Activated CD4-positive, alpha-beta T cell treated with anti-CD3 and anti-CD28 coated beads, Interleukin-2, amount 50 U/mL, for 48 hours (primary cell): ENCODE results near the gene CCDC40.

Source experiments
- DNase-seq, 2 experiments: peaks; one replicate each; pipeline ENCODE4 v3.0.0-alpha.2; 2020

CCDC40 gene

DNA sequence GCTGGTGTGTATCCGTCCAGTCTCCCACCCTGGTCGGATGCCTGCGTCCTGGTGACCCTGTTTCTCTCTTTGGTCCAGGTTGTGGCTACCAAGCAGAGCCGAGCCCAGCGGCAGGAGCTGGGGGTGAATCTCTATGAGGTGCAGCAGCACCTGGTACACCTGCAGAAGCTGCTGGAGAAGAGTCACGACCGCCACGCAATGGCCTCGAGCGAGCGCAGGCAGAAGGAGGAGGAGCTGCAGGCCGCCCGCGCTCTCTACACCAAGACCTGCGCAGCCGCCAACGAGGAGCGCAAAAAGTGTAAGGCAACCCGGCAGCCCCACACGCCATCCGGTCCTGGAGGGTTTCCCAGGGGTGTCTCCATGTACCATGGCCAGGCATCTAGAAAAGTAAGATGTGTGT, 13.5 kb downstream of the CCDC40 start:
- no peak for DNase-seq

DNA sequence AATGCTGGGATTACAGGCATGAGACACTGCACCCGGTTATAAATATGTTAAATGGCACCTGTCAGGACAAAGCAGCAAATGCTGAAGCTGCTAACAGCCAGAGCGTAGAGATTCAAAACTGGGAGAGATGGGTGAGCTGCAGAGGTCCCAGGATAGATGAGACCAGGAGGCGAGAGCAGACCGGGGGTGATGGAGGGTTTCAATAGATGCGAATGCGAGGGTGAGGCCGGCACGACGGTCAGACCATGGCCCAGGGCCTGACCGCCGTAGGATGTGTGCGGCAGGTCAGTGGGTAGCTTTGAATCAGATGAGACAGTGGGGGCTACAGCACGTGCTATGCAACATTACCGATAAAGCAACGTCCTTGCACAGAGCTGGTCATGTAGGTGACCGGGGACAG, 14.3 kb downstream of the CCDC40 start:
- DNase-seq = no peak

DNA sequence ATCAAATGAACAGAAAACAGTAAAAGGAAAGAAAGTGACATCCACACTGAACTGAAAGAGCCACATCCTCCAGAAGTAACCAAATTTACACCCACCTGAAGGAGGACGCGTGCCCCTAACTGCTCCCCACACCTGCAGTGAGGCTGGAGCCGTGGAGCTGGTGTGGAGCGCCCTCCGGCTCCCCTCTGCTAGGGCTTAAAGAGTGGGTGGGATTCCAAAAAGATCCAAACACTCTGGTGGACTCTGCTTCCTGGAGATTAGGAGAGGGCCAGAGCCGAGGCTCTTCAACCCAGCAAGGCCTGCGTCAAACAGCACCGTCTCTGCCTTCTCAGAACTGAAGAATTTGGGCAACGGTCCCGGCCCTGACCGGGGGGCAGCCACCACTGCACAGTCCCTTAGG, 15.2 kb downstream of the CCDC40 start:
- no peak for DNase-seq

DNA sequence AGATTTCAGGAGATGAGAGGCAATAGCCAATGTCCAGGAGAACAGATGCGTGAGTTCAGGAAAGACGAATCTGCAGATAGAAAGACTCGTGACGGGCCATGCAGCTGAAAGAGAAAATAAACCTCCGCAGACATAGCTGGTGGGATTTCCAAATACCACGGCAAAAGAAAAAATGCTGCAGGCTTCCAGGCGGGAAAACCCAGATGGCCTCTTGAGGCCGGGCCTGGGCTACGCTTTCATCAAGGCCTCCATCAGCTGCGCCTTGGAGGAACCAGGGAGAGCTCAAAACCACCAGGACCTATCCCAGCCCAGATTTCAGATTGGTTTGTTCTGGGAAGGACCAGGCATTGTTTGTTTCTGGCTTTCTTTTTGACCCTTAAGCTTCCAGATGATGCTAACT, 16.7 kb downstream of the CCDC40 start:
- DNase-seq = no peak

DNA sequence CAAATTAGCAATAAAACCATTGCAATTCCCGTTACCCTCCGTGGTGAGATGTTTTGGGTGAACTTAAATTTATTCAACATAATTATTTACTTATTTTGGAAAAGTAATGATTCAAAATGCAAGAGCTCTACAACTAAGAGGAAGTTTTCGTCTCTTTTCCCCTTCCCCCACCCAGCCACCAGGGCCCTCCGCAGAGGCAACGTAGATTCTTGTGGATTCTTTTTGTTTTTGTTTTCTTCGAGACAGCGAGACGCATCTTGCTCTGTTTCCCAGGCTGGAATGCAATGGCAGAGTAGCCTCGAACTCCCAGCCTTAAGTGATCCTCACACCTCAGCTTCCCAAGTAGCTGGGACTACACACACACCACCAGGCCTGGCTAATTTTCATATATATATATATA, 19.2 kb downstream of the CCDC40 start:
- no peak for DNase-seq

DNA sequence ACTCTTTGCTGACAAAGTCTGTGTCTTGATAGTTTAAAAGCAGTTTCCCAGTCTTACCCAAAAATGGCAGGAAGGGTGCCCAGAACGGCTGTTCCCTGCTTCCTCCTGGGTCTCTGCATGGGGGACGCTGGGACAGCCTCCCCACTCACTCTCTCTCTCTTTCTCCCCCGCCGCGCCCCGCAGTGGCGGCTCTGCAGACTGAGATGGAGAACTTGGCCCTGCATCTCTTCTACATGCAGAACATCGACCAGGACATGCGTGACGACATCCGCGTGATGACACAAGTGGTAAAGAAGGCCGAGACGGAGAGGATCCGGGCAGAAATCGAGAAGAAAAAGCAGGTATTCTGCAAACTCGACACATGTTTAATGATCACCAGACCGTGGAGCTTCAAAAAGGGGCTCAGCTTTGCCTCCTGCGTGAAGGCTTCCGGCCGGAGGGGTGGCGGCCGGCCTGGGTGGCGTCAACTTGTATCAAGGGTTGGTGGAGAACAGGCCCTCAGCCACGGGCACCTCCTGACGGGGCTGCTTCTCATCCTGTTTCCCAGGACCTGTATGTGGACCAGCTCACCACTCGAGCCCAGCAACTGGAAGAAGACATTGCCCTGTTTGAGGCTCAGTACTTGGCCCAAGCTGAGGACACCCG, 22.0 kb downstream of the CCDC40 start:
- no peak for DNase-seq

DNA sequence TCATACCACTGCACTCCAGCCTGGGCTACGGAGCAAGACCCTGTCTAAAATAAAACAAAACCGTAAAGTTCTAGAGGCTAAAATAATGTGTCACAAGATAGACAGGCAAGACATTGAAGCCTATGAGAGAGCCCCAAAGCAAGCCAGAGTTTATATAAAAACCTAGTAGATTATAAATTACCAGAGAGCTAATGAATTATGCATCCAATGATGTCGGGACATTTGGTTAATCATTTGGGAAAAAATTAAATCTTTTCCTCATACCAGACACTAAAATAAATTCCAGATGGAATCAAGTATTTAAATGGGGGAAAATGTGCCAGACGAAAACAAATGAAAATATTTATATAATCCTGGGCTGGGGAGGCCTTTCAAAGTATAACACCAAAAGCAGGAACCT, 24.2 kb downstream of the CCDC40 start:
- DNase-seq = no peak

DNA sequence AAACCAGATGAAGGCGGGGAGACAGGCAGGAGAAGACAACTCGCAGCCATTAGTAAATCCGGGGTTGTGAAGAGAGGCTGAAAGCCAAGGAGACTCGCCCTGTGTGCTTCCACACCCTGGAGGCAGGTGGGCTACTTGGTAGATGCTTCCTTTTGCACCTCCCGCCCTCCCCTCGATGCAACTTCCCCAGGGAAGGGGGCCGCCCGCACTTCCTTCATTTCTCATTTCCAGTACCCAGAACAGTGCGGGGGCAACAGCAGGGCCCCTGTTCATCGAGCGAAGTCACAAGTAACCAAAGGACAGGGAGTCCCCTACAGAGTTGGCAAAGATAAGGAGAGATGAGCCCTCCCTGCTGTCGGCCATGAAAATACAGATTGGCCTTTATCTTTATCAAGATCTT, 25.0 kb downstream of the CCDC40 start:
- no peak for DNase-seq

DNA sequence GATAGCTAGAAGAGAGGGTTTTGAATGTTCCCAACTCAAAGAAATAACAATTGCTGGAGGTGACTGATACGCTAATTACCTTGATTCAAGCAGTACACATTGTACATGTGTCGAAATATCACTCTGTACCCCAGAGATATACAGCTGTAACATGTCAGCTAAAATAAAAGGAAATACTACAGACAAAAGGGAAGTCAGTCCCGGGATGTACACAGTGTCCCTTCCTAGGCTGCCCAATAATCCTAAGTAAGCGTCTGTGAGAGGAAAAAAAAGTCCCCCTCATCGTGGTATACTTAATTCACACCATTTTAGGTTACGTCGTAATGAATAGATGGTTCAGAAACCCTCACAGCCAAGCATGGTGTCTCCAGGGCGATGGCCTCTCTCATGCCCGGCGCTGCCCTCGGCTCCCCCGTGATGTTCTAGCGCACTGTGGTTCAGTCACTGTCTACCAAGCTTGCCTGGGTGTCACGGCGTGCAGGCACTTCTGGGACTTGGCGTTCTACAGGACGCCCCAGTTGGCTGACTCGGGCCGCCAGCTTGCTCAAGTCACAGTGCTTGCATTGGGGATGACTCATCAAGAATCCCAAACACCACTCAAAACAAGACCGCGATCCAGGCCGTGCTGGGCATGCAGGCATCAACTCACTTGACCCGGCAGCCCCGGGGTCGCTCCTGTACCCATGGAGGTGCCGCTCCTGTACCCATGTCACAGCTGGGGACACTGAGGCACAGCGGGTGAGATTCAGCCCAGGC, 27.6 kb downstream of the CCDC40 start:
- DNase-seq = no peak

DNA sequence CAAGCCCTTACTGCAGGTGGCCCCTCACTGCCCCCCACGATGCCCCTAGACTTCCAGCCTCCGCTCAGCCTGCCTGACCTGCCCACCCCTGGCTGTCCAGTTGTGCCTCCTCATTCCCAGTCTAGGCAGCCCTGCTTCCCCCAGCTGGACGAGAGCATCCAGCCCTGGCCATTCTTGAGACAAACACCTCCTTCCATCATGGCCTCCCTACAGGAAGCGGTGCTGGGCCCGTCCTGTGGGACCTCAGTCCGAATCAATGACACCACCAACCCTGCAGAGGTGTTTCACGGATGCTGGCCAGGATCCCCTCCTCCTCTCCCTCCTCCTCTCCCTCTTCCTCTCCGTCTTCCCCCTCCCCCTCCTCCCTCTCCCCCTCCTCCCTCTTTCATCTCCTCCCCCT, 28.3 kb downstream of the CCDC40 start:
- no peak for DNase-seq

DNA sequence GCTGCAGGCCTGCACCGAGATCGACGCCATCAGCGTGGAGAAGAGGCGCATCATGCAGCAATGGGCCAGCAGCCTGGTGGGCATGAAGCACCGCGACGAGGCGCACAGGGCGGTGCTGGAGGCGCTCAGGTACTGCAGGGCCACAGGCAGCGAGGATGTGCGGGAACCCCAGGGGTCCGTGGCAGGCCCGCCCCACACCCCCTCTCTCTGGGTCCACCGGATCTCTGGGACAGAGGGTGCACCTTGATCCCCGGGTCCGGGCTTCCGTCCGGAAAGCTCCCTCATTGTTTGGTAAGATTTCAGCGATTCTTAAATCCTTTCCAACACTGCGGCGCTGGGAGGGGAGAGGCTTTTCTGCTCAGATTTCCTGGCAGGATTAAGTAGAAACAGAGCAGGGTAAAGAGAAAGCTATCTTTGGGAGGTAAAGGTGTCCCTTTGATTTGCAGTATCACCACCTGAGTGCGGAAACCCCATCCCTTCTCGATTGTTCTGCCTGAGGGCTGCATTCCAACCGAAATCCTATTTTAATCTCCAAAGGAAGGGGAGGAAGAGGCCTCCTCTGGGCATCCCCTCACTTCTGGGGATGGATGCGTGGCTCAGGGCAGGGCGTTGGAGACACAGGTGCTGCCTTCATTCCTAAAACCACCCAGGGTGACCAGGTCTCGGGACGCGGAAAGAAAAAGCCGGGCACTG, 29.2 kb downstream of the CCDC40 start:
- no peak for DNase-seq

DNA sequence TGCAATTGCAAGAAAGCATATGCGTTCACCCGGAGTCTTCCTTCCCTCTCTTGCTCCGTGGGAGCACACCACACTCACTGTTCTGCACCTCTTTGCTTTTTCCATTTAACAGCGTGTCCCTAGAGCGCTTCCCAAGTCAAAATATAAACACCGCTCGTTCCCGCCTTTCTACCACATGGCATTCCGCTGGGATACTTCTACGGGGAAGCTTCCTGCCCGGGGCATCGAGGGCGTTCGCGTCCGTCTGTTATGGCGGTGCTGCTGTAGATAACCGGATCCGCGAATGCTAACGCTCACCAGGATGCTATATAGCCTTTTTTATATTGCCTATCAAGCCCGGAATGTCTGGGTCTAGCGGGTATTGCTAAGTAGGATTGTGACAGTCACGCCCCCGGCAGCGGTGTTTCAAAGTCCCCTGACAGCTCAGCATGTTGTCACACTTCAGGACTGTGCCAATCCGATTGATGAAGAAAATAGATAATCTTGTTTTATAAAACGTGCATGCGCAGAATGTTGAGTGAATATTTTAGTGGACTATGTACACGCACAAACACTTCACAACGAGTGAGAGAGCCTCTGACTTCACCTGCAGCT, 31.0 kb downstream of the CCDC40 start:
- no peak for DNase-seq

DNA sequence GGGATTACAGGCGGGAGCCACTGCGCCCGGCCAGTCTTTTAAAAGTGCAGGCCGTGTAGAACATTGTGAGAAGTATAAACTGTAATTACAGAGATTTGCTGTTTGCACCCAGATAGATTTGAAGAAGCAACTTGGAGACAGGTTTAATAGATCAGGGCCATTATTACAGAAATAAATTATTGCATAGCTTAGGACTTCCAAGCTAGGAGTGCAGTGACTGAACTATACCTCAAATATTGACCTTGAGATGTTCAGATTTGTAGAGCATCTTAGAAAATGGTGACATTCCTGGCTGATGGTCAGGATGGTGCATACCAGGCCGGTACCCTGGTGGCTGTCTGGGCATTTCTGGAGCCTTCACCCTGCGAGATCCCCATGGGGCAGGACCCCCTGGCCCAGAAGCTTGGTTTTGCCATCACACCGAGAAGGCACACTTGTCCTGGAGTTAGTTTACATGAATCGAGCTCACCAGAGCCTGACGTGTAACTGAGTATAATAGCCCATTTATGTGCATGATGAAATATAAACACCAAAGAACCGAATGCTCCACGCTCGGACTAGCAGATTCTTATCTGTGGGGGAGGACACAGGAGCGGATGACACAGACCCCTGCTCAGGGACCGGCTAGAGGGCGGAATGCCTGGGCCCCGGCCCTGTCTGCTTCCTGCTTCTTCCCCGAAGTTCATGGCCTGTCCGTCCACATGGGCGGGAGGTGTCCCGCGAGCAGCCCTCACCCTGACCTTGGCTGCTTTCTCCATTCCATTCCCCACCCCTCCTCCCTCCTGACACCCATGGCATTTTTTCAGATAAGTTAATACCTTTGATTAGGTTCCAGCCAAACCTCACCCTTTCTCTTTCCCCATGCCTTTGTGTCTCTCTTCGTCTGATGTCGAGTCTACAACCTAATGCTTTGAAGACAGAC, 32.1 kb downstream of the CCDC40 start:
- no peak for DNase-seq

DNA sequence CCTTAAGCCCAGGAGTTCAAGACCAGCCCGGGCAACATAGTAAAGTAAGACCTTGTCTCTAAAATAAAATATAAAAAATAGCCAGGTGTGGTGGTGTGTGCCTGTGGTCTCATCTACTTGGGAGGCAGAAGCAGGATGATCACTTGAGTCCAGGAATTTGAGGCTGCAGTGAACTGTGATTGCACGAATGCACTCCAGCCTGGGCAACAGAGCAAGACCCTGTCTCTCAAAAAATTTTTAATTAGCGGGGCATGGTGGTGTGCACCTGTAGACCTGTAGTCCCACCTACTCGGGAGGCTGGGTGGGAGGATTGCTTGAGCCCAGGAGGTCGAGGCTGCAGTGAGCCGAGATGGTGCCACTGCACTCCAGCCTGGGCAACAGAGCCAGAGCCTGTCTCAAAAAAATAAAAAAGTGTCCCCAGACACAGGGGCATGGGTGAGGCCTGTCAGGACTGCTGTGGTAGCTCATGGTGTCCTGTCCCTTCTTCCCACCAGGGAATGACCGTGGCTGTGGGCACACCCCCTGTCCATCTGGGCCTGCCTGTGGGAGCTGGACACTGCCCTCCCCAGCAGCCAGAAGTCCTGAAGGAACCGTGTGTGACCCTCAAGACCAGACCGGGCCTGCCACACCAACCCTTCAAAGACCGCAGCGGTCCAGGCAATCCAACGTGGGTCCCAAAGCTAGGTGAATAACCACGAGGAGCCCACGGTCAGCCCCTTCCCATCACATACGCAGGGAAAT, 34.1 kb downstream of the CCDC40 start:
- DNase-seq = no peak

DNA sequence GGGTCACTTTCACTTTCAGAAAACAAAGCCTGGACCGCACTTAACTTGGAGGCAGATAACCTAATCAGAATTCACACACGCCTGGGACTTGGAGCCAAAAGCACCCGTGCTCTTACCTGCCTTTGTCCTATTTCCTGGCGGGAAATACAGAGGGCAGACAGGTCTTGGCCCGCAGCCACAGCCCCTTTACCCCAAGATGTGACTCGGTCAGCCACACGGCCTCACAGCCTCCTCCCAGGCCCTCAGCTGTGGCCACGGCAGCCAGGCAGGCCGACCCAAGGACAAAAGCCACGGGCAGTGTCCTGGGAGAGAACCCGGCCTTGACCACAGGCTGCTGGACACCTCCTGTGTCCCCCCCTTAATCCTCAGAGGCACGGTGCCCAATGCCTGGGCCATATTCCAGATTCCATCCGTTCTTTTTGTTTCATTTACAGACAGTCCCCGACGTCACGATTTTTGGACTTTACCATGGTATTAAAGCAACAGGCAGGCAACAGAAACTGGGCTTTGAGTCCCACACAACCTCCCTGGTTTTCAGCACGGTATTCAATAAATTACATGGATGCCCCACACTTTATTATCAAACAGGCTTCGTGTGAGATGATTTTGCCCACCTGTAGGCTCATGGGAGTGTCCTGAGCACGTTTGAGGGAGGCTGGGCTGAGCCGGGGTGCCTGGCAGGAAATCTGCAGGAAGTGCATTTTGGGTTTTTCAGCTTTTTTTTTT, 34.8 kb downstream of the CCDC40 start:
- DNase-seq = no peak

DNA sequence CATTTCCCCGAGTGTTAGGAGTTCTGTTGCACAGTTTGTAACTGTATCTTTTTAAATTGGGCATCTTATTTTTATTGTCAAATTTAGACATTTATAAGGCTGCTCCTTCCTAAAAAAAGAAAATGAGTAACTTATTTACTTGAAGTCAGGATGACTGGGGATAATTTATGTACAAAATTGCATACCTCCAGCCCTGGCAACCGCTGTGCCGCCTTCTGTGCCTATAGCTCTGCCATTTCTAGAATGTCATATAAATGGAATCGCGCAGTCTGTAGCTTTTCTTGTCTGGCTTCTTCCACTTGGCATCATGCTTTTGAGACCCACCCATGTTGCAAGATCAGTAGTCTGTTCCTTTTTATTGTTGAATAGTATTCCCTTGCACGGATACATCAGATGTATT, 36.0 kb downstream of the CCDC40 start:
- no peak for DNase-seq

DNA sequence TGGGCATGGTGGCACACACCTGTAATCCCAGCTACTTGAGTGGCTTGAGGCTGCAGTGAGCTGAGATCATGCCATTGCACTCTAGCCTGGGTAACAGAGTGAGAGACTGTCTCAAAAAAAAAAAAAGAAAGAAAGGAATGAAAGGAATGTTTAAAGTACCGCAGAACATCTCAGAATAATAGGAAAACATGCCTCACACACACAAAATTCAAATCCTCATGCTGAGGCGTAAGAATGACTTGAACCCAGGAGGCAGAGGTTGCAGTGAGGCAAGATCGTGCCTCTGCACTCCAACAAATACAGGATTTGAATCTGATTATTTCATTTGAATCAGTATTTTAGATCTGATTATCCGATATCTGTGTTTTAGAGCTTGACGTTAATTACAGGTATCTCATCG, 43.6 kb downstream of the CCDC40 start:
- no peak for DNase-seq

DNA sequence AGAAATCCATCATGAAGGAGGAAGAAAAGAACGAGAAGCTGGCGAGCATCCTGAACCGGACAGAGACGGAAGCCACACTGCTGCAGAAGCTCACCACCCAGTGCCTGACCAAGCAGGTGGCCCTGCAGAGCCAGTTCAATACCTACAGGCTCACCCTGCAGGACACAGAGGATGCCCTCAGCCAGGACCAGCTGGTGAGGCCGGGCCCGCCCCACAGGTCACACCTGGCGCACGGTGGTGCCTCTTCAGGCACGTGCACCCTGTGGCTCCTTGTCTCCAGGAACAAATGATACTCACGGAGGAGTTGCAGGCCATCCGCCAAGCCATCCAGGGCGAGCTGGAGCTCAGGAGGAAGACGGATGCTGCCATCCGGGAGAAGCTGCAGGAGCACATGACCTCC, 45.2 kb downstream of the CCDC40 start:
- no peak for DNase-seq

DNA sequence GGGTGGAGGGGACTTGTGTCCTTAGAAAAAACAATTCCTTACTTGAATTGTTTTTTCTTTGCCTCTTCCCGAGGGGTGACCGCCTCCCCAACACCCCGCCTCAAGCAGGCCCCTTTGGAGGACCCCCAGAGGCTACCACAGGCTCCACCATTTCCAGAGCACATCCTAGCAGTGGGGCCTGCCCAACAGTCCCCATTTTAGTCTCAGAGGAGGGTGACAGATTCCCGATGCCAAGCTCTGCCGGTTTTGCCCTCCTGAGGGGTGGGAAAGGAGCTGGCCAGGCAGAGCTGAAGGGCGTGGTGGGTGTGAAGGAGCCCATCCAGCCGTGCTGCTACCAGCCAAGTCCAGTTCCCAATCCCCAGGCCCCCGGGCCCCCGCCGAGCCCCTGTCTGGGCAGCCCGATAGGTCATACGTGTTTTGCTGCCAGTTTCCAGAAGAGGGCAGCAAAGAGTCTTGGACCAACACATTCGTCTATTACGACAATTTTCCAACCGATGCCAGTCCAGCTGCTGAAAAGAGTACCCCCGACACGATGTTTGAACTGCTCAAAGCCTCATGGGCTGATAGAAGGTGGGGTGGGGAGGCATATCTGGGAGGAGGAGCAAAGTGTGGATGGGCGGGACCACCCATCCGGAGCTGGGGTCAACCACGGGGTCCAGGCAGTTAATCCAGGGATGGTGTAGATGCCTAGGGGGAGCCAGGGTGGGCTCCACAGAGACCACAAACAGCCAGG, 46.1 kb downstream of the CCDC40 start:
- DNase-seq = peak; percentile 66 to 70

DNA sequence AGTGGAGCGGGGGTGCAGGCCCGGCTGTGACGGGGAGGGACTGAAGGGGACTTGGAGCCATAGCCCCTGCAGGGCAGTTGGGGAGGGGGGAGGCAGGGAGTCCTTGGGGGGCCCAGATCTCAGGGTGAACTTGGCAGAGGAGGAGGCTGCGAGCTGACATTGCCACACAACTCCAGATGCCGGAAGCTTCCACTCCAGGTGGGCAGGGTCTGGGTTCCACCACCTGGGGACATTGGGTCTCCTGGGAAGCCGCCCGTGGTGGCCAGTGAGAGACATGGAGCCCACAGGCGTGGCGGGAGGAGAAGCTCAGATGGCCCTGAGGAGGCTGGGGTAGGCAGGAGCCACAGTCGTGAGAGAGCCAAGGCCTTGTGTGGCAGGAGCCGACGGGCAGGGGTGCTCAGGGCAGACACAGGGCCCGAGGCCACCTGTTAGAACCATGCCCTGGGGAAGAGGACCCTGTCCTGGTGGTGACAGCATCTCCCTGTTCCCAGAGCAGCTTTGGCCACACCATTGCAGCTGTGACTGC, 46.8 kb downstream of the CCDC40 start:
- no peak for DNase-seq
